Measurements from ENCODE around the gene RGS16. TPM values are rescaled to one million over a fixed set of nuclear protein-coding genes. Genes with fewer than 3 reads are reported as not detected.

The RGS16 gene
- total RNA-seq, 1 experiment from 2014 or later = not detected

DNA sequence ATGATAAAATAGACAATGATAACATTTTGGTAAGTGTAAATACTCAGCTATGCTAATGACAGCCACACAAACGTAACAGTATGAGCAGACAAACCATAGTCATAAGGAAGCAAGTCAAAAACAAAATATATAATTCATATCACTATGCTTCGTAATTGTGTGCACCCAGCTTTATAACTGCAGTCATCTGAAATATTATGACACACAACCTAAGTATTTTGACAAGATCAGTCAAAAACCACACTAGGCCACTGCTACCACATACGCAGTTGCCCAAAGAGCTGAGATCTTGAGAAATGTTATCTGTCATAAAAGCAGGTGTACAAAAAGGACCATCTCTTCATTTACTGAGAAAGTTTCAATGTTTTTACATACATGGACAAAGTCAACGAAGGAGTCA is 41.1 kb downstream of the RGS16 start:
- DNase-seq = no peak
- ChIA-PET POLR2A (ENCODE audit: unreplicated experiment) (no interaction called here), CTCF (no interaction called here)
- Histone ChIP-seq H2AFZ (no peak overlapping the region), H3K27ac (no peak overlapping the region), H3K79me2 (ENCODE audit: low read depth) (no peaks in the 10 kb centered on the region), H3K9me3 (ENCODE audit: insufficient read depth, low read depth) (no peaks in the 10 kb centered on the region), H3F3A (ENCODE audit: insufficient read depth, low read depth) (no peaks in the 10 kb centered on the region), H3K9me2 (ENCODE audit: insufficient read depth) (no peaks in the 10 kb centered on the region), H3K4me2 (no peak overlapping the region), H3K4me1 (replicated peaks; ENCODE audit: insufficient read depth) (no peaks in the 10 kb centered on the region), H3K36me3 (ENCODE audit: low read depth) (no peaks in the 10 kb centered on the region), H4K20me1 (ENCODE audit: insufficient read depth) (no peaks in the 10 kb centered on the region), H3K27me3 (ENCODE audit: insufficient read depth, low read depth) (no peaks in the 10 kb centered on the region), H3K4me3 (no peak overlapping the region)
- no TSS peak for BruUV-seq (replicated peaks)
- intact Hi-C loops (cut with micrococcal nuclease; ENCODE audit: unreplicated experiment) = no loop called here
- TF ChIP-seq EZH2 (IDR thresholded peaks at IDR 0.05; ENCODE audit: low read depth) = no peak
- TF ChIP-seq, protein P1, sequence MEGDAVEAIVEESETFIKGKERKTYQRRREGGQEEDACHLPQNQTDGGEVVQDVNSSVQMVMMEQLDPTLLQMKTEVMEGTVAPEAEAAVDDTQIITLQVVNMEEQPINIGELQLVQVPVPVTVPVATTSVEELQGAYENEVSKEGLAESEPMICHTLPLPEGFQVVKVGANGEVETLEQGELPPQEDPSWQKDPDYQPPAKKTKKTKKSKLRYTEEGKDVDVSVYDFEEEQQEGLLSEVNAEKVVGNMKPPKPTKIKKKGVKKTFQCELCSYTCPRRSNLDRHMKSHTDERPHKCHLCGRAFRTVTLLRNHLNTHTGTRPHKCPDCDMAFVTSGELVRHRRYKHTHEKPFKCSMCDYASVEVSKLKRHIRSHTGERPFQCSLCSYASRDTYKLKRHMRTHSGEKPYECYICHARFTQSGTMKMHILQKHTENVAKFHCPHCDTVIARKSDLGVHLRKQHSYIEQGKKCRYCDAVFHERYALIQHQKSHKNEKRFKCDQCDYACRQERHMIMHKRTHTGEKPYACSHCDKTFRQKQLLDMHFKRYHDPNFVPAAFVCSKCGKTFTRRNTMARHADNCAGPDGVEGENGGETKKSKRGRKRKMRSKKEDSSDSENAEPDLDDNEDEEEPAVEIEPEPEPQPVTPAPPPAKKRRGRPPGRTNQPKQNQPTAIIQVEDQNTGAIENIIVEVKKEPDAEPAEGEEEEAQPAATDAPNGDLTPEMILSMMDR (conservative IDR thresholded peaks at IDR 0.05) = no peak

DNA sequence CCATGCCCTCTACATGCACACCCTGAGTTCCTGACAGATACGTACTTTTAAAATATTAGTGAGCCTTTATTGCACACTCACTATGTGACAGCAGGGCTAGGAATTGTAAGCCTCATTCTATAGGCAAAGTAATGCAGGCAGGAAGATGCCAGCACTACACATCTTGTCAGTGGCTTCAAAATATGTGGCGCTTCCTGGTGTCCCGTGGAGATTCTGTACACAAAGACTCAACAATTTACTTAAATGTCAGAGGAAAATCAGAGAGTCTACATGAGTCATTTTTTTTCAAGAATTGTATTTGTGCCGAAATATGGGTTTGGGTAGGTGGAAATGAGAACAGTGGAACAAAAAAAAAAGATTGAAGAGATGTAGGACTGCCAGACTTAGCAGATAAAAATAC is 42.7 kb downstream of the RGS16 start:
- H3K27me3 ChIP-seq (ENCODE audit: insufficient read depth, low read depth) = no peaks in the 10 kb centered on the region
- H3K36me3 ChIP-seq (ENCODE audit: low read depth) = no peaks in the 10 kb centered on the region
- no peaks in the 10 kb centered on the region for H3K4me1 ChIP-seq (replicated peaks; ENCODE audit: insufficient read depth)
- H2AFZ ChIP-seq = no peak overlapping the region
- CTCF ChIA-PET = no interaction called here
- no peak overlapping the region for H3K27ac ChIP-seq
- POLR2A ChIA-PET (ENCODE audit: unreplicated experiment) = no interaction called here
- DNase-seq = no peak
- no TSS peak for BruUV-seq (replicated peaks)
- no peaks in the 10 kb centered on the region for H3K79me2 ChIP-seq (ENCODE audit: low read depth)
- TF ChIP-seq EZH2 (IDR thresholded peaks at IDR 0.05; ENCODE audit: low read depth) = no peak
- TF ChIP-seq, protein P1 (conservative IDR thresholded peaks at IDR 0.05) = no peak
- 0 out of 2 replicates have a peak, but pooled peaks cover 2% of the 10 kb centered on the region for H3K9me3 ChIP-seq (ENCODE audit: insufficient read depth, low read depth)
- no peaks in the 10 kb centered on the region for H4K20me1 ChIP-seq (ENCODE audit: insufficient read depth)
- no peak overlapping the region for H3K4me2 ChIP-seq
- H3K4me3 ChIP-seq = no peak overlapping the region
- H3K9me2 ChIP-seq (ENCODE audit: insufficient read depth) = no peaks in the 10 kb centered on the region
- intact Hi-C loops (cut with micrococcal nuclease; ENCODE audit: unreplicated experiment) = no loop called here
- no peaks in the 10 kb centered on the region for H3F3A ChIP-seq (ENCODE audit: insufficient read depth, low read depth)

DNA sequence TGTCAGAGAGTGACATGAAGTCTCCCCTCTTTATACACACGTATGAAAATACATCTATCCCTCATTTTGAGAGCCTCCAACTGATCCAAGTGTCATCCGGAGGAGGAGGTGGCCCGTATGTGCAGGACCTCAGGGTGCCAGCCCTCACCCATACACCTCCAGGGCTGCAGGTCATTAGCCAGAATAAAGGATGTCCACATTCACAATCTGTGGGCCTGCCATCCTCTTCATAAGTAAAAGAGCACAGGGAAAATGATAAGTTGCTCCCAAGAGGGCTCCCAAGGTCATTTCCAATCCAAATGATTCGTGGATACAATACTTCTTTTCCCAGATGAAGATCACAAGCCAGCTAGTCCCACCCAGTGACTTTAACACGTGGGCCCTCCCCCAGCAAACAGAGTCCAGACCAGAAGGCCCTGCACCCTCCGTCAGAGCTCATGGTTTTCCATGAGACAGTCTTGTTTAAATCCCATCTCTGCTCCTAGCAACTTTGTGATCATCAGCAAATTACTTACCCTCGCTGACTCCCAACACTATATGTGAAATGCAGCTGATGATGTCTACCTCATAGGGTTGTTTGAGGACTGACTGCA is 43.7 kb downstream of the RGS16 start:
- POLR2A ChIA-PET (ENCODE audit: unreplicated experiment) = no interaction called here
- H3K36me3 ChIP-seq (ENCODE audit: low read depth) = no peaks in the 10 kb centered on the region
- H3K9me3 ChIP-seq (ENCODE audit: insufficient read depth, low read depth) = 0 out of 2 replicates have a peak, but pooled peaks cover 3% of the 10 kb centered on the region
- H4K20me1 ChIP-seq (ENCODE audit: insufficient read depth) = no peaks in the 10 kb centered on the region
- H3K4me1 ChIP-seq (replicated peaks; ENCODE audit: insufficient read depth) = no peaks in the 10 kb centered on the region
- DNase-seq = no peak
- H3F3A ChIP-seq (ENCODE audit: insufficient read depth, low read depth) = no peaks in the 10 kb centered on the region
- no peaks in the 10 kb centered on the region for H3K9me2 ChIP-seq (ENCODE audit: insufficient read depth)
- no peaks in the 10 kb centered on the region for H3K27me3 ChIP-seq (ENCODE audit: insufficient read depth, low read depth)
- H3K4me2 ChIP-seq = no peak overlapping the region
- intact Hi-C loops (cut with micrococcal nuclease; ENCODE audit: unreplicated experiment) = no loop called here
- no peaks in the 10 kb centered on the region for H3K79me2 ChIP-seq (ENCODE audit: low read depth)
- no peak overlapping the region for H2AFZ ChIP-seq
- CTCF ChIA-PET = no interaction called here
- no peak overlapping the region for H3K27ac ChIP-seq
- no TSS peak for BruUV-seq (replicated peaks)
- H3K4me3 ChIP-seq = no peak overlapping the region
- TF ChIP-seq EZH2 (IDR thresholded peaks at IDR 0.05; ENCODE audit: low read depth) = no peak
- TF ChIP-seq, protein P1 (conservative IDR thresholded peaks at IDR 0.05) = no peak
